Measurements from ENCODE around the gene EFTUD2. TPM values are rescaled to one million over a fixed set of nuclear protein-coding genes. Genes with fewer than 3 reads are reported as not detected.

Gene EFTUD2
- total and polyA plus RNA-seq, 2 of the 4 experiments (the other 2 are of a cell fraction): 72.5 to 126 TPM

DNA sequence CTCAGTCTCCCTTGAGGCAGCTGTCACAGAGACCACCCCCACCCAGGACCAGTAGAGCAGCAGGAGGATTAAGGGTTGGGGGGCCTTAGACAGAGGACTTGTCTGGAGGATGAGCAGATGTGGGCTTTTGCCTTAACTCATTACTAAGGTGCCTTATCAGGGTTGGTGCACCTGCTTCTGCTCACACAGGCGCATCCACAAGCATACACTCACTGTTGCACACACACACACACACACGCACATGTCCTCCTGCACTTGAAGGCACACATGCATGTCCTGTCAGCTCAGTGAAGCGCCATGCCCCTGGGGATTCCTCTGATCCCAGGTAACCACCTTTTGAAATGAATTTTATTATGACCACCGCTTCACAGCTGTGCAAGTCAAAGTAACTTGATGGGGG is 14.9 kb upstream of the EFTUD2 start:
- no peaks in the 10 kb centered on the region for H3K79me1 ChIP-seq (ENCODE audit: low read depth in 1 of 2, low read length in 2 of 2)
- no peaks in the 10 kb centered on the region for H3K36me3 ChIP-seq (ENCODE audit: control insufficient read depth, insufficient read depth, low read length)
- no peak overlapping the region for H2BK120ac ChIP-seq (ENCODE audit: low read depth, low read length)
- dilution Hi-C loops (cut with HindIII; ENCODE audit: low sequenced_read_pairs, unreplicated experiment) (no loop called here), in situ Hi-C loops (cut with MboI; ENCODE audit: low sequenced_read_pairs) (loop anchor here (5.0 kb wide), 1 partner anchor 98 kb away; no protein-coding TSS in a partner anchor), intact Hi-C loops (cut with micrococcal nuclease) (no loop called here)
- CTCF ChIA-PET: no interaction called here
- POLR2A ChIA-PET (ENCODE audit: unreplicated experiment): no interaction called here
- peak overlapping the region; percentile 59; the same call in 1 of the 2 replicates for H2AK5ac ChIP-seq (ENCODE audit: low read depth, low read length)
- no peak overlapping the region for H3K27ac ChIP-seq (ENCODE audit: insufficient read depth, low read length)
- no peak for TF ChIP-seq NFE2L2 (IDR thresholded peaks at IDR 0.05; ENCODE audit: low read depth, low read length)
- no peak for TF ChIP-seq CEBPB (IDR thresholded peaks at IDR 0.05; ENCODE audit: low read depth, low read length)
- TF ChIP-seq CHD1 (IDR thresholded peaks at IDR 0.05; ENCODE audit: low read depth, low read length): no peak
- TF ChIP-seq MXI1 (IDR thresholded peaks at IDR 0.05; ENCODE audit: borderline replicate concordance, low read depth, low read length): no peak
- no peak for TF ChIP-seq USF2 (IDR thresholded peaks at IDR 0.05; ENCODE audit: low read depth, low read length)
- TF ChIP-seq RCOR1 (IDR thresholded peaks at IDR 0.05; ENCODE audit: insufficient replicate concordance, low read length): no peak
- TF ChIP-seq, protein P1, sequence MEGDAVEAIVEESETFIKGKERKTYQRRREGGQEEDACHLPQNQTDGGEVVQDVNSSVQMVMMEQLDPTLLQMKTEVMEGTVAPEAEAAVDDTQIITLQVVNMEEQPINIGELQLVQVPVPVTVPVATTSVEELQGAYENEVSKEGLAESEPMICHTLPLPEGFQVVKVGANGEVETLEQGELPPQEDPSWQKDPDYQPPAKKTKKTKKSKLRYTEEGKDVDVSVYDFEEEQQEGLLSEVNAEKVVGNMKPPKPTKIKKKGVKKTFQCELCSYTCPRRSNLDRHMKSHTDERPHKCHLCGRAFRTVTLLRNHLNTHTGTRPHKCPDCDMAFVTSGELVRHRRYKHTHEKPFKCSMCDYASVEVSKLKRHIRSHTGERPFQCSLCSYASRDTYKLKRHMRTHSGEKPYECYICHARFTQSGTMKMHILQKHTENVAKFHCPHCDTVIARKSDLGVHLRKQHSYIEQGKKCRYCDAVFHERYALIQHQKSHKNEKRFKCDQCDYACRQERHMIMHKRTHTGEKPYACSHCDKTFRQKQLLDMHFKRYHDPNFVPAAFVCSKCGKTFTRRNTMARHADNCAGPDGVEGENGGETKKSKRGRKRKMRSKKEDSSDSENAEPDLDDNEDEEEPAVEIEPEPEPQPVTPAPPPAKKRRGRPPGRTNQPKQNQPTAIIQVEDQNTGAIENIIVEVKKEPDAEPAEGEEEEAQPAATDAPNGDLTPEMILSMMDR (conservative IDR thresholded peaks at IDR 0.05; ENCODE audit: low read depth, low read length): no peak
- no peak for TF ChIP-seq FOS (IDR thresholded peaks at IDR 0.05; ENCODE audit: low read depth, low read length)
- no peak for TF ChIP-seq MAZ (IDR thresholded peaks at IDR 0.05; ENCODE audit: borderline replicate concordance, low read depth, low read length)
- no peak overlapping the region for H3K56ac ChIP-seq (ENCODE audit: extremely low read depth, insufficient read depth, low read length)
- H3K4me1 ChIP-seq (ENCODE audit: control insufficient read depth, insufficient read depth, low read length): peaks cover 13% of the 10 kb centered on the region
- no peak overlapping the region for H2BK20ac ChIP-seq (ENCODE audit: low read depth, low read length)
- H2AK9ac ChIP-seq (replicated peaks; ENCODE audit: low read depth, low read length, poor library complexity): no peak overlapping the region
- no peaks in the 10 kb centered on the region for H3K9me3 ChIP-seq (ENCODE audit: control insufficient read depth, insufficient read depth, low read length)
- no peak overlapping the region for H4K8ac ChIP-seq (ENCODE audit: low read depth in 2 of 2, low read length in 2 of 2)
- no peak overlapping the region for H2BK15ac ChIP-seq (ENCODE audit: low read depth, low read length)
- no peak overlapping the region for H4K5ac ChIP-seq (ENCODE audit: low read depth, low read length)
- H2AFZ ChIP-seq (replicated peaks; ENCODE audit: low read length, poor library complexity): no peak overlapping the region
- H3K18ac ChIP-seq (ENCODE audit: low read depth, low read length): no peak overlapping the region
- H3K4ac ChIP-seq (ENCODE audit: low read depth, low read length): no peak overlapping the region
- H3K23ac ChIP-seq (ENCODE audit: low read depth, low read length): no peak overlapping the region
- DNase-seq: no peak
- no peak overlapping the region for H3K4me3 ChIP-seq (ENCODE audit: insufficient read depth, low read depth, low read length)
- H4K91ac ChIP-seq (ENCODE audit: insufficient read depth, low read depth, low read length): no peak overlapping the region
- H3K4me2 ChIP-seq (ENCODE audit: low read depth, low read length): no peak overlapping the region
- no peak overlapping the region for H3K14ac ChIP-seq (replicated peaks; ENCODE audit: low read depth, low read length)
- 85% methylated on average over 2 of the region's 4 CpGs; no CpG with 5 or more reads in 1 of the 2 experiments for WGBS, 2 experiments (ENCODE audit: extremely low coverage in 2 of 2, insufficient read length in 1 of 2)
- H3K9ac ChIP-seq (ENCODE audit: low read depth, low read length): no peak overlapping the region
- BruUV-seq (replicated peaks): no TSS peak
- H3K27me3 ChIP-seq (ENCODE audit: control insufficient read depth, insufficient read depth, low read length): peaks cover 9% of the 10 kb centered on the region; the same call in 1 of the 2 replicates
- no peak overlapping the region for H2BK5ac ChIP-seq (ENCODE audit: low read depth, low read length, poor library complexity, severe bottlenecking)
- ATAC-seq (ENCODE audit: low read depth): no peak
- peaks cover 11% of the 10 kb centered on the region; the same call in 1 of the 2 replicates for H3K9me1 ChIP-seq (ENCODE audit: insufficient read depth, low read length)
- H4K20me1 ChIP-seq (ENCODE audit: insufficient read depth, low read length): no peaks in the 10 kb centered on the region; the same call in 1 of the 2 replicates

Measured in IMR-90 (cell line).